ENCODE measurements around the gene PHF21B. TPM values are rescaled to one million over a fixed set of nuclear protein-coding genes. Genes with fewer than 3 reads are reported as not detected.

The PHF21B gene
- total and polyA plus RNA-seq, 2 experiments from 2014 or later = 20.6 to 149 TPM

- H3K4me2 ChIP-seq = no peak overlapping the region
- peaks cover 7% of the 10 kb centered on the region for H3K27me3 Mint-ChIP-seq (ENCODE audit: insufficient read depth, low read depth, poor library complexity)
- H3K36me3 ChIP-seq (ENCODE audit: insufficient read depth) = no peaks in the 10 kb centered on the region; the same call in 1 of the 2 replicates
- no peaks in the 10 kb centered on the region for H3K27me3 ChIP-seq (ENCODE audit: insufficient read depth)
- H3K27ac Mint-ChIP-seq = no peak overlapping the region
- no peaks in the 10 kb centered on the region for H3K4me1 ChIP-seq (ENCODE audit: insufficient read depth)
- H3K36me3 Mint-ChIP-seq (ENCODE audit: low read depth) = peaks cover 10% of the 10 kb centered on the region; the same call in 2 of the 3 replicates
- H3K4me3 Mint-ChIP-seq = no peak overlapping the region
- peaks cover 24% of the 10 kb centered on the region for H3K4me1 Mint-ChIP-seq
- TF ChIP-seq NANOG (IDR thresholded peaks at IDR 0.05; ENCODE audit: borderline replicate concordance) (no peak), EZH2 (IDR thresholded peaks at IDR 0.05; ENCODE audit: low read depth, unreplicated experiment) (no peak), CREB1 (CRISPR knock-in tag; IDR thresholded peaks at IDR 0.05; ENCODE audit: low read depth) (no peak), ZNF462 (CRISPR knock-in tag; IDR thresholded peaks at IDR 0.05) (no peak), STAT1 (IDR thresholded peaks at IDR 0.05; ENCODE audit: unreplicated experiment) (no peak), POLR2AphosphoS5 (IDR thresholded peaks at IDR 0.05; ENCODE audit: low read depth) (no peak)
- no peak for DNase-seq (ENCODE audit: low spot score)
- no peaks in the 10 kb centered on the region; the same call in none of the 2 replicates for H3K79me2 ChIP-seq (replicated peaks; ENCODE audit: insufficient read depth)
- no peak for ATAC-seq
- no peak overlapping the region for H3K27ac ChIP-seq (ENCODE audit: low read depth)
- H3K4me3 ChIP-seq = no peak overlapping the region
- no peaks in the 10 kb centered on the region; the same call in 2 of the 3 replicates for H3K9me3 Mint-ChIP-seq
- no peaks in the 10 kb centered on the region for H3F3A ChIP-seq (replicated peaks; ENCODE audit: low read depth)
- H2AFZ ChIP-seq = no peak overlapping the region
- H4K20me1 ChIP-seq (replicated peaks; ENCODE audit: insufficient read depth) = peaks cover 16% of the 10 kb centered on the region; the same call in 1 of the 2 replicates
- no peaks in the 10 kb centered on the region for H3K9me2 ChIP-seq (ENCODE audit: insufficient read depth)
Measured at GRCh38 chr22:44933666-44934453, 75.9 kb downstream of the PHF21B start.
